ENCODE measurements around the gene HOXD9.

Gene HOXD9

DNA sequence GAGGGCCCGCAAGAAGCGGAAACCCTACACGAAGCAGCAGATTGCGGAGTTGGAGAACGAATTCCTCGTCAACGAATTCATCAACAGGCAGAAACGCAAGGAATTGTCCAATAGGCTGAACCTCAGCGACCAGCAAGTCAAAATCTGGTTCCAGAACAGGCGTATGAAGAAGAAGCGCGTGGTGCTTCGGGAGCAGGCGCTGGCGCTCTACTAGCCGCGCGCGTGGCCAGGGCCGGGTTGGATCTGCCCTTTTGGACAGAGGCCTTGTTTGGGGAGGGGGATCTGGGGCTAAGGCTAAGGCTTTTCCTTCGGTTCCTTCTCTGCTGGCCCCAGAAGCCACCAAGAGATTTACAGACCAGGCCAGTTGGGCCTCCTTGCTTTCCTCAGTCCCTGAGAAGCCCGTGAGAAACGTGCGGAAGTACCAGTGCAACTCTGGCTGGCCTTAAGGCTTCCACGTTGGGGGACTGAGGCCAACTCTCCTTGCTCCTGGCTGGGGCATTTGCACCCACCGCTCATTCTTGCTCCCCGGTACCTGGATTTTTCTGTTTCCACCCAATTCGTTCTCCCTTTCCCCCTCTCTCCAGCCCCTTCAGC is 21.9 kb upstream of the HOXD9 start:
- H3K9ac ChIP-seq (ENCODE audit: low read length), result no peak overlapping the region
- no peak overlapping the region for H3K4ac ChIP-seq (ENCODE audit: low read depth, low read length)
- H2BK120ac ChIP-seq (ENCODE audit: insufficient read depth, low read length, poor library complexity), result no peak overlapping the region
- no peak overlapping the region for H3K23ac ChIP-seq (ENCODE audit: low read length)
- no peak overlapping the region for H2AK5ac ChIP-seq (ENCODE audit: low read length)
- H4K12ac ChIP-seq (ENCODE audit: low read depth, low read length), result no peak overlapping the region
- H2AFZ ChIP-seq (ENCODE audit: insufficient read depth, low read length, poor library complexity), result no peak overlapping the region
- peaks cover 10% of the 10 kb centered on the region for H3K9me3 ChIP-seq (ENCODE audit: insufficient read depth, low read depth, low read length)
- H3K27me3 ChIP-seq (ENCODE audit: insufficient read depth, low read length), result peaks cover 85% of the 10 kb centered on the region
- no peak overlapping the region for H3K14ac ChIP-seq (ENCODE audit: low read length)
- H4K8ac ChIP-seq (ENCODE audit: low read depth, low read length), result no peak overlapping the region
- WGBS (ENCODE audit: extremely low coverage, insufficient coverage, insufficient read length), result no CpG with 5 or more reads among the region's 28 CpGs
- H3K4me1 ChIP-seq (ENCODE audit: control insufficient read depth in 1 of 2, insufficient read depth in 2 of 2, low read length in 2 of 2), result peaks cover 5 to 28% of the 10 kb centered on the region in 2 experiments
- peaks cover 4% of the 10 kb centered on the region for H3K79me1 ChIP-seq (ENCODE audit: low read length)
- H3K18ac ChIP-seq (ENCODE audit: low read length), result no peak overlapping the region
- H3K4me2 ChIP-seq (ENCODE audit: low read length), result peak overlapping the region; percentile 43
- H2BK5ac ChIP-seq (ENCODE audit: low read depth, low read length, poor library complexity), result no peak overlapping the region
- H3K4me3 ChIP-seq (ENCODE audit: low read depth, low read length), result no peak overlapping the region
- H4K91ac ChIP-seq (ENCODE audit: low read depth, low read length), result no peak overlapping the region
- no peaks in the 10 kb centered on the region for H3K79me2 ChIP-seq (ENCODE audit: control insufficient read depth, insufficient read depth, low read length, poor library complexity)
- no peak overlapping the region for H2BK12ac ChIP-seq (ENCODE audit: low read length)
- H3K27ac ChIP-seq (ENCODE audit: low read depth, low read length), result no peak overlapping the region
- no peaks in the 10 kb centered on the region for H3K36me3 ChIP-seq (ENCODE audit: control insufficient read depth in 1 of 2, insufficient read depth in 2 of 2, low read length in 2 of 2)
- no peak for DNase-seq

DNA sequence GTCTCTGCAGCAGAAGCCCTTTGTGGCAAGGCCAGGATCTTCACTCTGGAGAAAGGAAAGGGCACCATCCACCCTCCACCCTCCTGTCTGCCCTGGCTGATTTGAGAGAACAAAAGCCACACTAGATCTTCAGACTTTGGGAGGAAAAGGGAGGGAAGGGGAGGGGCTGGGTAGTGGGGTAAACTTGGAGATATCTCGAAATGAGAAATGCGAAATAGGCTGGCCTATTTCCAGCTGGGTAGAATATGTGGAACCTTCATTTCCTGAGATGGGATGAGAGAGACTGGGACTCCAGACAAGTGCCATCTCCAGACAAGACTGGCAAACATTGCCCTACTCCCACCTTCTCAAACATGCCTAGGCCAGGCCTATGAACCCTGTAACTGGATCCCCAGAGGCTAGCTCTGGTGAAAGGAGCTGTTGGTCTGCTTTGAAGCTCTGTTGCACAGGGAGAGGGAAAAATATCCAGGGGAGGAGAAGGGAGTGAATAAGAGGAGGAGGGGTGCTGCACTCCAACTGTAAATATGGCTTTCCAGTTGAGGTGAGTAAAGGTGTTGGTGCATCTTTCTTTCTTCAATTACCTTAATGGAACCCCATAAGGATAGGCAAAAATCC is 21.2 kb upstream of the HOXD9 start:
- no peak overlapping the region for H3K9ac ChIP-seq (ENCODE audit: low read length)
- WGBS (ENCODE audit: extremely low coverage, insufficient coverage, insufficient read length), result no CpG with 5 or more reads among the region's 2 CpGs
- peaks cover 4% of the 10 kb centered on the region for H3K79me1 ChIP-seq (ENCODE audit: low read length)

DNA sequence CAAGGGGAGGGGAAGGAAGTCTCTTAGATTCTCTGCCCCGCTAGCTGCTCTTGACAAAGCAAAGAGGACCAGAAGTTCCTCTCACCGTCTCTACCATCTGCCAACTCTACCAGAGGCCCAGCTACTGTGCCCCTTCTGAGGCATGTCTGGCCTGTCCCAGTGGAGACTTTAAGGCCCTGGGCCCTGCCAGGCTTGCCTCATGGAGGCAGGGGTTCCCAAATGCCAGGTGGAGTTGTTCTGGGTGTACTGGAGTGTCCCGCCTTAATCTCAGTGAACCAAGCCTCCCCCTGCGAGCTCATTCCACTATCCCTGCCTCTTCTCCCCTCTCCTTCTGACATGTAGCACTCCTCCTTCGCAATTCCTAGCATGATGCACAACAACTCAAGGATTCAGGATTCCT is 20.7 kb upstream of the HOXD9 start:
- no peak overlapping the region for H4K91ac ChIP-seq (ENCODE audit: low read depth, low read length)
- no peak overlapping the region for H4K12ac ChIP-seq (ENCODE audit: low read depth, low read length)
- H2BK12ac ChIP-seq (ENCODE audit: low read length), result no peak overlapping the region
- H3K18ac ChIP-seq (ENCODE audit: low read length), result no peak overlapping the region
- H2AFZ ChIP-seq (ENCODE audit: insufficient read depth, low read length, poor library complexity), result no peak overlapping the region
- H3K79me2 ChIP-seq (ENCODE audit: control insufficient read depth, insufficient read depth, low read length, poor library complexity), result no peaks in the 10 kb centered on the region
- H2BK5ac ChIP-seq (ENCODE audit: low read depth, low read length, poor library complexity), result no peak overlapping the region
- H3K9ac ChIP-seq (ENCODE audit: low read length), result no peak overlapping the region
- H3K23ac ChIP-seq (ENCODE audit: low read length), result no peak overlapping the region
- H3K4ac ChIP-seq (ENCODE audit: low read depth, low read length), result no peak overlapping the region
- H3K4me1 ChIP-seq (ENCODE audit: control insufficient read depth in 1 of 2, insufficient read depth in 2 of 2, low read length in 2 of 2), result peaks cover 6 to 29% of the 10 kb centered on the region in 2 experiments
- no peaks in the 10 kb centered on the region for H3K36me3 ChIP-seq (ENCODE audit: control insufficient read depth in 1 of 2, insufficient read depth in 2 of 2, low read length in 2 of 2)
- H3K27ac ChIP-seq (ENCODE audit: low read depth, low read length), result no peak overlapping the region
- no peak overlapping the region for H2BK120ac ChIP-seq (ENCODE audit: insufficient read depth, low read length, poor library complexity)
- WGBS (ENCODE audit: extremely low coverage, insufficient coverage, insufficient read length), result no CpG with 5 or more reads among the region's 5 CpGs
- peaks cover 15% of the 10 kb centered on the region for H3K9me3 ChIP-seq (ENCODE audit: insufficient read depth, low read depth, low read length)
- H3K4me2 ChIP-seq (ENCODE audit: low read length), result no peak overlapping the region
- no peak for DNase-seq
- H2AK5ac ChIP-seq (ENCODE audit: low read length), result no peak overlapping the region
- H3K79me1 ChIP-seq (ENCODE audit: low read length), result peaks cover 4% of the 10 kb centered on the region
- peaks cover 91% of the 10 kb centered on the region for H3K27me3 ChIP-seq (ENCODE audit: insufficient read depth, low read length)
- no peak overlapping the region for H4K8ac ChIP-seq (ENCODE audit: low read depth, low read length)
- H3K4me3 ChIP-seq (ENCODE audit: low read depth, low read length), result no peak overlapping the region
- no peak overlapping the region for H3K14ac ChIP-seq (ENCODE audit: low read length)

More for the DNA sequence above, 21.2 kb upstream of the HOXD9 start:
- Histone ChIP-seq H3K9me3 (ENCODE audit: insufficient read depth, low read depth, low read length) (peaks cover 12% of the 10 kb centered on the region), H3K4me3 (ENCODE audit: low read depth, low read length) (no peak overlapping the region), H3K18ac (ENCODE audit: low read length) (no peak overlapping the region), H3K4me1 (ENCODE audit: control insufficient read depth in 1 of 2, insufficient read depth in 2 of 2, low read length in 2 of 2) (peaks cover 5 to 28% of the 10 kb centered on the region in 2 experiments), H3K27me3 (ENCODE audit: insufficient read depth, low read length) (peaks cover 91% of the 10 kb centered on the region), H3K4me2 (ENCODE audit: low read length) (no peak overlapping the region), H3K79me2 (ENCODE audit: control insufficient read depth, insufficient read depth, low read length, poor library complexity) (no peaks in the 10 kb centered on the region), H2AFZ (ENCODE audit: insufficient read depth, low read length, poor library complexity) (no peak overlapping the region), H4K91ac (ENCODE audit: low read depth, low read length) (no peak overlapping the region), H2AK5ac (ENCODE audit: low read length) (no peak overlapping the region), H4K12ac (ENCODE audit: low read depth, low read length) (no peak overlapping the region), H3K27ac (ENCODE audit: low read depth, low read length) (no peak overlapping the region), H3K23ac (ENCODE audit: low read length) (no peak overlapping the region), H3K36me3 (ENCODE audit: control insufficient read depth in 1 of 2, insufficient read depth in 2 of 2, low read length in 2 of 2) (no peaks in the 10 kb centered on the region), H2BK12ac (ENCODE audit: low read length) (no peak overlapping the region), H4K8ac (ENCODE audit: low read depth, low read length) (no peak overlapping the region), H3K4ac (ENCODE audit: low read depth, low read length) (no peak overlapping the region), H3K14ac (ENCODE audit: low read length) (no peak overlapping the region), H2BK5ac (ENCODE audit: low read depth, low read length, poor library complexity) (no peak overlapping the region), H2BK120ac (ENCODE audit: insufficient read depth, low read length, poor library complexity) (no peak overlapping the region)
- DNase-seq, result no peak

DNA sequence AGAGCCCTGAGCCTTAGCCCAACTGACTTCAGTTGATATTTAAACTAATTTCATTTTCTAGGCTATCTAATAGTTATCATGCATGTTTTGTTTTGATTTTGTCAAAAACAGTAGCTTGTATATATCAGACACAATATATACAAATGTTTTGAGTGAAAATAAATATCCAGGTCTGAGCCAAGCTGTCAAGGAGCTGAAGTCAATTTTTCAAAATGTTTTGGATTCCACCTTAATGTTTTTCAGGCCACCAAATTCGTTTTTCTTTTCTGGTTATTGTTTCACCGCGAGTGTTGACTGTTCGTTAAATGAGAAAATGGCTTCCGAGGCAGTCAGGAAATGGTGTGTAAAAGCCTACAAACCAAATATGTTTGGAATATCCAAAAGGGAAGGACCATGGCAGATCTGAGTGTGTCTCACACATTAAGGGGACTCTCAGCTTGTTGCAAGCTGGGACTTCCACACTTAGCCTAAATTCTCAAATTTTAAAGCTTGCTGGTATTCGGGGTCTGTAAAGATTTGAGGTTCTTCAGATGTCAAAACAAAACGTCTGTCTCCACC is 20.1 kb upstream of the HOXD9 start:
- no peak overlapping the region for H3K4ac ChIP-seq (ENCODE audit: low read depth, low read length)
- no peak overlapping the region for H2BK120ac ChIP-seq (ENCODE audit: insufficient read depth, low read length, poor library complexity)
- no peak overlapping the region for H2BK5ac ChIP-seq (ENCODE audit: low read depth, low read length, poor library complexity)
- peaks cover 11 to 32% of the 10 kb centered on the region in 2 experiments for H3K4me1 ChIP-seq (ENCODE audit: control insufficient read depth in 1 of 2, insufficient read depth in 2 of 2, low read length in 2 of 2)
- H3K27me3 ChIP-seq (ENCODE audit: insufficient read depth, low read length), result peaks cover 91% of the 10 kb centered on the region
- no peak overlapping the region for H4K8ac ChIP-seq (ENCODE audit: low read depth, low read length)
- H2AFZ ChIP-seq (ENCODE audit: insufficient read depth, low read length, poor library complexity), result no peak overlapping the region
- H3K23ac ChIP-seq (ENCODE audit: low read length), result no peak overlapping the region
- no peak overlapping the region for H4K12ac ChIP-seq (ENCODE audit: low read depth, low read length)
- no peak overlapping the region for H3K4me2 ChIP-seq (ENCODE audit: low read length)
- no peaks in the 10 kb centered on the region for H3K36me3 ChIP-seq (ENCODE audit: control insufficient read depth in 1 of 2, insufficient read depth in 2 of 2, low read length in 2 of 2)
- no peak overlapping the region for H3K4me3 ChIP-seq (ENCODE audit: low read depth, low read length)
- no peak overlapping the region for H3K18ac ChIP-seq (ENCODE audit: low read length)
- DNase-seq, result no peak
- H2BK12ac ChIP-seq (ENCODE audit: low read length), result no peak overlapping the region
- no CpG with 5 or more reads among the region's 7 CpGs for WGBS (ENCODE audit: extremely low coverage, insufficient coverage, insufficient read length)
- peaks cover 4% of the 10 kb centered on the region for H3K79me1 ChIP-seq (ENCODE audit: low read length)
- no peaks in the 10 kb centered on the region for H3K79me2 ChIP-seq (ENCODE audit: control insufficient read depth, insufficient read depth, low read length, poor library complexity)
- H3K27ac ChIP-seq (ENCODE audit: low read depth, low read length), result no peak overlapping the region
- no peak overlapping the region for H4K91ac ChIP-seq (ENCODE audit: low read depth, low read length)
- peaks cover 16% of the 10 kb centered on the region for H3K9me3 ChIP-seq (ENCODE audit: insufficient read depth, low read depth, low read length)
- no peak overlapping the region for H2AK5ac ChIP-seq (ENCODE audit: low read length)
- no peak overlapping the region for H3K14ac ChIP-seq (ENCODE audit: low read length)
- no peak overlapping the region for H3K9ac ChIP-seq (ENCODE audit: low read length)

Data from trophoblast cell (in vitro differentiated cells and primary cell).